A549 treated with Mapracorat at 1 μM for 4 hours (cell line): ENCODE results near the gene GOLGA6L7. TPM values are rescaled to one million over a fixed set of nuclear protein-coding genes. Genes with fewer than 3 reads are reported as not detected.

ENCODE experiments used
- total RNA-seq: library from RNA; stranded (reverse); fragments of 200-300 nt; extraction: Qiagen RNA extraction; gene quantifications from 5 replicates; pipeline ENCODE4 v1.2.3, GENCODE V29; 2022

The GOLGA6L7 gene
- not detected in 5 replicates for total RNA-seq

GRCh38 chr15:28848521-28848920, at the start of gene GOLGA6L7:
Gene GOLGA6L7 (minus strand): TSS chr15:28848644. CDS start chr15:28848549, 95 bp downstream.

GRCh38 chr15:28885630-28886430, 37.4 kb upstream of the GOLGA6L7 start, which contains the start of gene APBA2:
Gene APBA2 (plus strand): TSS chr15:28885974. CDS start chr15:29053885, 167,911 bp downstream.

Other genes starting within 250 kb of the GOLGA6L7 start
- 0.08 to 0.40 TPM in 2 of 5 replicates, not detected in the others for gene GOLGA8M, start 136.2 kb downstream of the GOLGA6L7 start, total RNA-seq
- 15.5 to 20.7 TPM (median 17.9 TPM) in 5 replicates for gene APBA2, start 37.3 kb upstream of the GOLGA6L7 start, total RNA-seq